RCC 7860 (cell line): Measurements from ENCODE around the gene TARDBP.
"Not testable (repeated sequence)": the region's sequence is repeated elsewhere in the genome, so short reads cannot be mapped to it uniquely, and the experiment has no call there.

Experiments used
- DNase-seq: peaks from one replicate; pipeline ENCODE4 v3.0.0-alpha.2; 2015; ENCODE audit warnings: low spot score
- FAIRE-seq: peaks from 2 replicates; lab custom pipeline; 2012; peaks lifted over from hg19 to GRCh38; lab: Jason Lieb, UNC

Gene TARDBP

DNA sequence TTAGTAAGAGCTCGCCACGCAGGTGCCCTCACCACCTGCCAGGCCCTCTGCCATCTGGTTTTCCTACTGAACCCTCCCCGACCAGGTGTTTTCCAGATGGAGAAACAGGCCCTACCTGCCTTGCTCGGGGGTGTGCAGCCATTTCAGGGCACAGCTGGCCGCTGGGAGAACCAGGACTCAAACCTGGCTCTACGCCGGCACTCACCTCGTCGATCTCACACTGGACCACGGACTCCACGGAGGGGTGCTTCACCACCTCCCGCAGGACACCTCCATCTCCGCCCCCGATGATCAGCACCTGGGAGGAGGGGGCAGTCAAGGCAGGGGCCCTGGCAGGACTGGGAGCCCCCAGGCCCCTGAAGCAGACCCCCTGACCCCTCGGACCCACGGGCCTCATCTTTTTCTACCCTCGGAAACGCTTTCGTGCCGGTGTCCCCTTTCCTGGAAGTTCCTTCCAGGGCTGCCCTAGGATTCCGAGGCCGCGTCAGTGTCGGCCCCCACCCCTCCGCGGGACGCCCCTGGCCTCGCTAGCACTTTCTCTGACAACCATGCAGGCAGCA, 46.2 kb downstream of the TARDBP start:
- DNase-seq: no peak
- FAIRE-seq: no peak

DNA sequence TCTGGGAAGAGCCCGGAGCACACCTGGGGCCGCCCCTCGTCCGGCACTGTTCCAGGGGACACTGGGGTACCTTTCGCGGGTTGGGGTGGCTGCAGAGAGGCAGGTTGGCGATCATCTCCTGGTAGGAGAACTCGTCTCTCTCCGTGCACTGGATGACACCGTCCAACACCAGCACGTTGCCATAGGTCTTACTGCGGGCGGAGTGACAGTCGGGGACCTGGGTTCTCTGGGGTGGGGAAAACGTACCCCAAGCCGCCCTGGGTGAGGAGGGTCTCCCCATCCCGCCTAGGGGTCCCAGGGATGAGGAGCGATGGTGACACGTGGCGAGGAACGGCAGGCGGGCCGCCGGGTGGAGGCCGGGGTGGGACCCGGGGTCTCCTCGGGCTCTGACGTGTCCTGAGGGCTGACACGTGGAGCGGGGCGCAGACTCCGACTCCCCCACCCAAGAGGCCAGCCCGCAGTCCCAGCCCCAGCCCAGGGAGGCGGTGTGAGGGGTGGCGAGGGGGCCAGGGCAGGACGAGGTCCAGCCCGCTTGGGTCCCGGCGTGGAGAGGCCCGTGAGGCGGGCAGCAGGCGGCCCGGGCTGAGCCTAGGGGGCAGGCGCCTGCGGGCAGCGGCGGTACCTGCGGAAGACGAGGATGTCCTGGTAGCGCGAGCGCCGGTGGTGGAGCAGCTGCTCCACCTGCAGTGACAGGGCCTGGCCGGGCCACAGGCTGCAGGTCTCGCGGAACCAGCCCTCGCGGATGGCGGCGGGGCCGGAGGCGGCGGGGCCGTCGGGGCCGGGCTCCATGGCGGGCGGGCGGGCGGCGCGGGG, 46.9 kb downstream of the TARDBP start:
- no peak for FAIRE-seq
- DNase-seq: no peak

DNA sequence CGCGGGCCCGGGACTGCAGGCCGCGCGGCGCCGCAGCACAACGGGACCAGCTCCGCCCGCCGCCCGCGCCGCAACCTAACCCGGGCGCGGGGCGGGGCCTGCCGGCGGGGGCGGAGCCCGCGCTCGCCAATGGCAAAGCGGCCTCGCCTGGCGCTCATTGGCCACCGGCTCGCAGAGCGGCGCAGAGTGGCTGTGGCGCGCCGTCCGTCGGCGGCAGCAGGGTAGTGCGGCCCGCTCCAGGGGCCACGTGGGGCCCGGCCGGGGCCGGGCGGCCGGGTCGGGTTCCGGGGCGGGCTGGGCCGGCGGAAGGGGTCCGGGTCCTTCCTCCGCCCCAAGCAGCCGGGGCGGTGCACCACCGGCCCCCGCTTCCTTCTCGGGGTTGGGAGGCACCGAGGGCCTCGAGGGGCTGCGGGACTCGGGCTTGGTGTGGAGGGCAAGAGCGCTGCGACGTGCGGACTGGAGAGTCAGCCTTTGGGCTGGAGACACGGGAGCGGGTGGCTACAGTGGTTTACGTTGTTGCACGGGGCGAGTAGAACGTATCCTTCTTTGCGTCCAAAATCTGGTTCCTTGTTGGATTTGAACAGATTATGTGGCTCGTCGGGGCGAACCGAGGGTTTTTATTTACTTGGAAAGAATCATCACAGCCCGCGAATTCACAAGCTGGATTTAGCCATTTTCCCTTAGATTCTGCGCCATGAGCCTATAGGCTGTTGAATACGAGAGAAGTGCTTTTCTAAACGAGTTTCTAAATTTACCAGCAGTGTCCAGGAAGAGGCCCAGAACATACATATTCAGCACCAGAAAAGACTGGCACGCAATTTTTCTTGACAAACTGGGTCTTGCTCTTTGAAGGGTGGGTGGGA, 47.7 kb downstream of the TARDBP start, which contains the start of gene SRM:
TSS of gene SRM (minus strand) at position 51 of the 863 bp plus-strand sequence. CDS start 75 bp downstream, outside the sequence.
- DNase-seq: peak; percentile 78
- no peak for FAIRE-seq

DNA sequence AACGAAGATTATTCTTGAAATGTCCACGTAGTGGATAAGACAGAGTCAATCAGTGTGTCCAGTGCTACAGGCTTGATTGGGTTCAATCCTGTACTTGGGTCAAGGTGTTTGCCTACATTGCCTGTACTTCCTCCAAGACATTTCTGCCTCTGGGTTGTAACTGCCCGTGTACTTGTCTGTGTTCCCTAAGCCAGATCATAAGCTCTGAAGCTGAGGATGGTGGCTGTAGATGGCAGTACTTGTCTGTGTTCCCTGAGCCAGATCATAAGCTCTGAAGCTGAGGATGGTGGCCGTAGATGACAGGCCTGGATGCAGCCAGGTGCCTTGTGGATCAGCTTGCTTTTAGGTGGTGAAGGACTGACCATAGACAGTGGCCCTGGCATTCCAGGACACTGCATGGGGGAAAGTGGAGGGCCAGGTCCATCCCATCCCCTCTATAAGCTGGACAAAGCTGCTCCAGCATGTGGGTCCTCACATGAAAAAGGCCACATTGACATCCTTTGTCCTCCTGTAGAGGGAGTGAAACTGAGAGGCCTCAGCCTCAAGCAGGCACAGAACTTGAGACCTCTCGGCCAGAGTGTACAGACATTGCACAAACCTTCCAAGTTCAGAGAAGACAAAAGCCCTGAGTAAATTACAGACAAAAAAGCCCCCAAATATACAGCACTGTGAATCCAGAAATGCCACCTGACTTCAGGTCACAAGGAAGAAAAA, 49.4 kb downstream of the TARDBP start:
- no peak for DNase-seq
- FAIRE-seq: no peak

DNA sequence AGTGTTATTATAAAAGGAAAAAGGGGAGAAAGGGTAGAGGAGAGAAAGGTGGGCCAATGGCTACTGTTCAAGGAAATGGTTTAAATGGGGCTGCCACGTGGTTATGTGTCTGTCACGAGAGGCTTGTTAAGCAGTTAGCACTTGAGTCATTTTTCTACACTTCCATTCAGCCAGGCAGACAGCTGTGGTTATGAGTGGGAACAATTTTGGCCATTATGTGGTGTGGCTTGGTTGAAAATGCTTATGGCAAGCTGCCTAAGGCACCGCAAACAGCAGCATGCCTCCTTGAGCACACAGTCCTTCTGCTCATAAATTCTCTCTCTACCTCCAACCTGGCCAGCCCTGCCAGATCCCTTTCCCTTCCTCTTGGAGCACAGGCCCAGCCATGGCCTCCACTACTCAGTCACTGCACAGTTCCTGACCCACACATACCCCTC, 50.5 kb downstream of the TARDBP start:
- peak; percentile 77 for DNase-seq
- peak; percentile 76 for FAIRE-seq

DNA sequence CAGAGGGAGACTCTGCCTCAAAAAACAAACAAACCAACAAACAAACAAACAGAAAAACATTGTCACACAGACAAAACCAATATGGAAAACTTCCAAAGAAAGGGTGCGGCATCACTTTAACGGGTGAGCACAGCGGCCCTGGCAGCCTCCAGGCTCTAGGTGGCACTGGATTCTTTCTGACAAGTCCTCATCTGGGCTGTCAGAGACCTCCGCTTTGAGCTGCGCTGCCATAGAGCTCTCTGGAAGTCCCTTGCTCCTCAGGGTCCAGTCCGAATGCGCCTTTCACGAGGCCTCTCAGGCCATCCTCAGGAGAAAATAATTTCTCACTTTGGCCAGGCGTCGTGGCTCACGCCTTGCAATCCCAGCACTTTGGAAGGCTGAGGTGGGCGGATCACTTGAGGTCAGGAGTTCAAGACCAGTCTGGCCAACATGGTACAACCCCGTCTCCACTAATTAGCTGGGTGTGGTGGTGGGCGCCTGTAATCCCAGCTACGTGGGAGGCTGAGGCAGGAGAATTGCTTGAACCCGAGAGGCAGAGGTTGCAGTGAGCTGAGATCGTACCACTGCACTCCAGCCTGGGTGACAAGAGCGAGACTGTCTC, 51.6 kb downstream of the TARDBP start:
- DNase-seq, FAIRE-seq: not testable (repeated sequence)

DNA sequence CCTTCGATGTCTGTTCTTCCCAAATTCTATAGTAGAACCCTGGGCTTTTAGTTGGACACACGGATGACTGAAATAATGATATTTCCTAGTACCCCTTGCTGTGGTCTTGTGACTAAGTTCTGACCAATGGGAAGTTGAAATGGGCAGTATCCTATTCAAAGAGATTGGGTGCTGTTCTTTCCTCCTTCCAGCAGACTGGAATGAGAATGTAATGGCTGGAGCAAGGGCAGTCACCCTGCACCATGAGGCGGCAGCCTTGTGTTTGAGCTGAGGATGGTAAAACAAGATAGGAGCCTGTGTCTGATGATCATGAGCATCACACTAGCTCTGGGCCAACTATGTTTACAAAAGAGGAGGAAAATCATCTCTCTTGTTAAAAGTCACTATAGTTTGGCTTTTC, 52.5 kb downstream of the TARDBP start:
- DNase-seq (no peak), FAIRE-seq (no peak)

DNA sequence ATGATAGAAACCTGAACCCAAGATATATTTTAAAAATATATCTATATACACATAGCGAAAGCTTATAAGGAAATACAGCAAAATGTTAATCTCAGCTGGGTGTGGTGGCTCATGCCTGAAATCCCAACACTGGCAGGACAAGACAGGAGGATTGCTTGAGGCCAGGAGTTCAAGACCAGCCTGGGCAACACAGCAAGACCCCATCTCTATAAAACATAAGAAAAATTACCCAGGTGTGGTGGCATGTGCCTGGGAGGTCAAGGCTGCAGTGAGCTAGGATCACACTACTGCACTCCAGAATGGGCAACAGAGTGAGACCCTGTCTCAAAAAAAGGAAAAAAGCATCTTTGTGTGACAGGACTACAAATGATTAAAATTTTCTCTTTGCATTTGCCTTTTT, 53.3 kb downstream of the TARDBP start:
- DNase-seq (no peak), FAIRE-seq (no peak)

DNA sequence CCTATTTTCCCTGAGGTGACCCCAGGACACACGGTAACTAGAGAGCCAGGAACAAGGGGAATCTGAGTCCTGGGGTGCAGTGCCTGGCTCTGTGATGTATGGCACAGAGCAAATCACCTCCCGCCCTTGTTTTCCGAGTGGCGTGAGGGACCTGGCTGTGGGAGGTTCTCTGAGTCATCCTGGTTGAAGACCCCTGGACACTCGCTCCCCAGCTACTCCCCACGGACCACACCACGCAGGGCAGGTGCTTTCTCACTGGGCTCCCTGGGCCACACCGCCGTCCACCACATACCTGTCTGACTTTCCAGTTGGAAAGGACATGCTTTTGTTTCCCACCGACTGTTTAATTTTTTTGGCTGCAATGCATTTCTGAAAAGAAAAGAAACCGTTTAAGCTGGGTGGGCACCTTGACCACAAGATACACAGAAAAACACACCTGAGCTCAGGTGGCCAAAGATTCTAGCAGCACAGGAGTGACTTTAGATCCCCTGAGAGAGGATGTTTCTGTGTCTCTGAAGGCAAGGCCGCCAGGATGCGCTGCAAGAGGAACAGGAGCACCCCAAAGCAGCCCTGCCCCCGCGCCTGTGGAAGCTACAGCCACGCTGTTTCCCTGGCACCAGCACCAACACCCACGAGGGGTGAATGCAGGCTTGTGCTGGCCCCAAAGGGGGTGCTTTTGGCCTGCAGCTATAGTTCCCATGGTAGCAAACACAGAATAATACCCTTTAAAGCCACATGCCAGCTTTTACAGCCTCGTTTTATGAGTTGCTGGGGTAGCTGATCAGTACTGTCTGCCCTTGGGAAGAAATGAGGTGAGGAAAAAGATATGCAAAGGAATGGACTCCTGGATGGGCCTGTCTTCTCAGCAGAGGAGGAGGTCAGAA, 55.5 kb downstream of the TARDBP start:
- no peak for DNase-seq
- FAIRE-seq: no peak

DNA sequence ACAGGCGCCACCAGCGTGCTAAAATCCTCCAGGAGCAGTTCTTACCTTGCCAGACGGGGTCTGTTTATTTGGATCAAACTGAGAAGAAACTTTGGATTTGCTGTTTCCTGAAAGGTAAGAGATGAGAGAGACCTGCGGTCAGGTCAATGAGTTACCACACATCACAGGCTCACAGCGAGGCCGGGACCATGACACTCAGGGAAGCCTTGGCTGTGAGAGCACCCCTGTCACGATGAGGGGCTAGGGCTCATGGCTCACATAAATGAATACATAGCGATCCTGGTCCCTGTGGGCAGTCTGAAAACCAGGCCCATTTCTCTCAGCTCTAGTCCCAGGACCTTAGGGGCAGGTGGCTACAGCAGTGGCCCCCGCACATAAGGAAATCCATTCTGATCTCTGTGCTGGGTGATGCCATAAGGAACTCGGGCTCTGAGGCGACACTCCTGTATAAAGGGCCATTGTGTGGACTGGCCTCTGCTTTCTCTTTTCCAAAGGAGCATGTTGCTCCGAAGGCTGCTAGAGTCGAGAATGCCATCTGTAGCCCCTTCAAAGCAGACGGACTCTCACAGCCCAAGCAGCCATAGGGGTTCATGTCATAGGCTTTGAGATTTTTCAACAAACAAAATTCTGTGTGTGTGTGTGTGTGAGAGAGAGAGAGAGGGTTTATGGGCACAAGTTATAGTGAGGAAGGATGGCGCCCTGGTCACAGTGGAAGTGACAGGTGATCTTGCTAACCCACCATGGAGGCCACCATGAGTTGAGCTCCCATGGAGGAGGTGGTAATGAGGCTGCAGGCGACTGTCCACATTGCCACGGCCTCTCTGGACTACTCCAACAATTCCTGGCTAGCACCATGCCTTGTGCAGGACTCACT, 56.4 kb downstream of the TARDBP start:
- DNase-seq: no peak
- FAIRE-seq: no peak

DNA sequence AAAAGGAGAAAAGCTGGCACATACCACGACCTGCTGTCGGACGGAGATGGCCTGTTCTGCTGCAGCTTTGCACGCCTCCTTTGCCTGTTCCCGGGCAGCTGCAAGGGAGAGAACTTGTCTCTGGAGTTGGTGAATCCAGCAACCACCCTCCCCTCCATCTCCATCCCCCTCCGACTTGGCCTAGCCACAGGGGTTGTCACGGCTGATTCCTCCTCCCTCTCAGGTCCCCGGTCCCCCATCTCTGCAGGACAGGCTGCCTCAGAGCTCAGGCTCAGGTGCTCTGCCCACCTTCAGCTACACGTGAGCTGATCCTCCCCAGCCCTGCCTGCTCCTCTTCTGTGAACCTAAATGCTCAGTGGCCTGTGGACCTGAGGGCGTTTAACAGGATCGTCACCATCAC, 58.4 kb downstream of the TARDBP start:
- FAIRE-seq (no peak), DNase-seq (no peak)

DNA sequence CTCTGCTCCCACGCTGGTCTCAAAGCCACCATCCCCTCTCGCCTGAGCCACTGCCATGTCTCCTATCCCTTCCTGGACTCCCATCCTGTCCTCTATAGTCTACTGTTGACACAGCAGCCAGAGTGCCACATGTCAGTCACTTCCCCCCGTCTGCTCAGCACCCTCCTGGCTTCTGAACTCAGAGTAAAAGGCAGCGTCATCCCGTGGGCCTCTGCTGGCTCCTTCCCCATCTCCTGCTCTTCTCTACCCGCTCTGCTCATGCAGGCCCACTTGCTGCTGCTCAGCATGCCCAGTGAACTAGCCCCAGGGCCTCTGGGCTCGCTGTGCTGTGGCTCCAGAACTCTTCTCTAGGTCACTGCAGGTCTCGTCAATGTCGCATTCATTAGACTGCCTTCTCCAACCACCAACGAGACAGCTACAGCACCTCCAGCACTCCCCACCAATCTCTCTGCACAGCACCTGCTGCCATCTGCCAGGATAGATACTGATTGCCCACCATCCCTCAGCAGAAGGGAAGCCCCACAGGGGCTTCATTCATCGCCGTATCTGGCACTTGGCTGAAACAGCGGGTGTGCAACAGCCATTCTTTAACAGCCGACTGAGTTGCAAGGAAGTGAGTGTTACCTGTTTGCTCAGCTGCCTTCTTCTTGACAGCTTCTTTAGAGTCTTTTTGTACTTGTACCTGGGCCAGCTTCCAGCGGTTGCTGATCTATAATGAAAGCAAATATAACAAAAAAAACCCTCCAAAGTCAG, 59.2 kb downstream of the TARDBP start:
- no peak for DNase-seq

DNA sequence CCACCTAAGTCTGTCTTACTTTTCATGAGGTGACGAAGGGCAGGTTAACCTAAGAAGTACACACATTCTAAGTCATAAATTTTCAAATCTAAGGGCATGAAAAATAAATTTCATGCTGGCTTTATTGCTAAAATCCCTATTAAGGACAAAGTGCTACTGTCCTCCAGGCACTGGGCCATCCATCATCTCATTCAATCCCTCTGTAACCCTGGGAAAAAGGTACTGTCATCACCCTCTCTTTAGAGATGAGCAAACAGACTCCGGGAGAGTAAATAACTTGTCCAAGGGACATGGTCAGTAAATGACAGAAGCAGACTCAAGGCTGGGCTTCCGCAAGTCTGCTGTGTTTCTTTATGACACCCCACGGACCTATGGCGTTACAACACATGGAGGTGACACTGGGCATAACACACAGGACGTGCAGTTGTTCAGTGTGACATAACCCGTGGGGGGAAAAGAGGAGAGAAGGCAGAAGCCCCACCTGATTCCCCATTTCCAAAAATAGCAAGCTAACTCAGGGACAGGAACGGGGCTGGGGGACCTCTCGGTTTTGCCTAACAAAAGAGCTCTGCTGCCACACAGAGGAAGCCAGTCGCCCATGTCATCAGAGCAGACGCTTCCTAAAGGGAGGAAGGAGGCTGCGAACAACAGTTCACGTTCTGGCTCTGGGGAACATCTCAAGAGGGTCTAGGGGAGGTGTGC, 59.9 kb downstream of the TARDBP start:
- no peak for FAIRE-seq
- no peak for DNase-seq

More for the DNA sequence above, 59.2 kb downstream of the TARDBP start:
- FAIRE-seq: no peak

DNA sequence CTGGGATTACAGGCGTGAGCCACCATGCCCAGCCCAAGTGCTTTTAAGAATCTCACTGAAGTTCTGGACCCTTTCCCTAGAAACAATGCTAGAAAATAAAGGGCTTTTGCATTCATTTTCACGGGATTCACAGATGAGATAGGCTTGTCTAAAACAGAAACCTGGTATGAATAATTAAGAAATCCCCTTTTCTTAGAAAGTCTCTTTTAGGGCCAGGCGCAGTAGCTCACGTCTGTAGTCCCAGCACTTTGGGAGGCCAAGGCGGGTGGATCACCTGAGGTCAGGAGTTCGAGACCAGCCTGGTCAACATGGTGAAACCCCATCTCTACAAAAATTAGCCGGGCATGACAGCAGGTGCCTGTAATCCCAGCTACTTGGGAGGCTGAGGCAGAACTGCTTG, 60.9 kb downstream of the TARDBP start:
- not testable (repeated sequence) for DNase-seq, FAIRE-seq
